GM21381 (cell line): ENCODE data around the gene DPEP2NB.
"Not testable (repeated sequence)": the region's sequence is repeated elsewhere in the genome, so short reads cannot be mapped to it uniquely, and the experiment has no call there.

ENCODE experiments used
- ATAC-seq: cut with Tn5 transposase; IDR thresholded peaks from one replicate; pipeline ENCODE4 v1.9.1; 2021; ENCODE audit warnings: mild to moderate bottlenecking, moderate library complexity; ENCODE audit not compliant: unreplicated experiment

DPEP2NB gene, protein sequence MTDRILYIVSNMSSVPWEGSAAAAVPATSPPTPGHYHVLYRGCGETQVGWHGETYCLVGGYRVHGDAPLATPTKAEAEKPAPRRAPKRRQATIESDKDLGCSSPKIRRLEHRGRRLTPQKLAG

DNA sequence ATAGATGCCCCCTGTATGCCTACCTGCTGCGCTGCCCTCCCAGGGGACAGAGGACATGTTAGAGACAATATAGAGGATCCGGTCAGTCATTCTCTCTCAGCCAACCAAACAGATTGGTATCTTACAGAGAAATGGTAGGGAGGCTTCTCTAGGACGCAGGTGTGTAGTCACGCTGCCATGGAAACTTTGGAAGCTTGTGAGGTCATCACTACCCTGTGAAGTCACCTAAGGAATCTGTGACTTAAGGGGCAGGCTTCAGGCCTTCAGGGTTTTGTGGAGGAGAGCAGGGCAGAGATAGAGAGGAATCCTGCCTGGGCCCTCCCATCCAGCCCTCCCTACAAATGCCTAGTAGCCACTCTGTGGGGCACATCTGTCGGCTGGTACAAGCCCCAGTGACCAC is at the start of gene DPEP2NB:
TSS of gene DPEP2NB (minus strand) at position 231 of the 400 bp plus-strand sequence. CDS start at position 90, 141 bp downstream.
- no peak for ATAC-seq

GRCh38 chr16:68064791-68065365 is 49.2 kb upstream of the DPEP2NB start:
- no peak for ATAC-seq

DNA sequence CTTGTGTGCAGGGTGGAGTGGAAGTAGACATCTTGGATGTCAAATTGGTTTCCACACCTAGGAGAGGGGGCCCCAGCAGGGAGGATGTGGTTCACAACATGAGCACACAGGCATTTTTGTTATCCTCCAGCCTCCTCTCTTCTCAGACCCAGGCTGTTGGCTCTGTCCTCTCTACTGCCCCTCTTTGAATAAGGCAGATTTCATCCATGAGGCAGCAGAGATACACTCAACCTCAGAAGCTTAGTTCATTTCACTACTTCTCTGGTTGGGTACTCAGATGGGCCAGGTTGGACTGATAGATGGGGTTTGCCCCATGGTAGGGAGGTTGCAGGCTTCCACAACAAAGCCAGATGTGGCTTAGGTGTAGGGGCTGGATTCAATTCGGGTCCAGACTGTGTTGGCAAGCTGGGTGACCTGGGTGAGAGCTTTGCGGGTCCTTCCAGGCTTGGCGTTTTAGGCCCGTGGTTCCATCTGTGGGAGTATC is 47.2 kb upstream of the DPEP2NB start:
- no peak for ATAC-seq

DNA sequence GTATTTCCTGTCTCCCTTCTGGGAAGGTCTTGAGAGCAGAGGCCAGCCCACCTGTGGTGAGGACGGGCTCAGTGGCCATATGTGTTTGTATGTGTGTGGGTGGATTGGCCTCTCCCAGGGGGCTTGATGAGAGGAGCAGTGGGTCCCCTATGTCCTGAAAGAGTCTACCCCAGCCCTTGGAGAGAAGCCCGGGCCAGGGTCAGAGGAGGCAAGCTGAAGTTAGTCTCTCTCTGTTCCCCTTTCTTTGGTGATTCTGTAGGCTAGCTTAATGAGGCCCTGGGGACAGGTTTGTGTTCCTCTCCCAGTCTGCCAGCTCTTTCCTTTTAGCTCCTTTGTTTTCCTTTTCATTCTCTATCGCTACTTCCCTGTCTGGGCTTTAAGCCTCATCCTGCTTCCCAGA is 45.7 kb upstream of the DPEP2NB start:
- ATAC-seq, result no peak

GRCh38 chr16:68059804-68060203 is 44.1 kb upstream of the DPEP2NB start:
- no peak for ATAC-seq

- ATAC-seq, result no peak
Measured at GRCh38 chr16:68055395-68055794, 39.7 kb upstream of the DPEP2NB start.

- ATAC-seq, result no peak
Measured at GRCh38 chr16:68049449-68049848, 33.7 kb upstream of the DPEP2NB start.

GRCh38 chr16:68047987-68048386 is 32.3 kb upstream of the DPEP2NB start:
- no peak for ATAC-seq

- no peak for ATAC-seq
Measured at GRCh38 chr16:68046106-68046505, 30.4 kb upstream of the DPEP2NB start.

DNA sequence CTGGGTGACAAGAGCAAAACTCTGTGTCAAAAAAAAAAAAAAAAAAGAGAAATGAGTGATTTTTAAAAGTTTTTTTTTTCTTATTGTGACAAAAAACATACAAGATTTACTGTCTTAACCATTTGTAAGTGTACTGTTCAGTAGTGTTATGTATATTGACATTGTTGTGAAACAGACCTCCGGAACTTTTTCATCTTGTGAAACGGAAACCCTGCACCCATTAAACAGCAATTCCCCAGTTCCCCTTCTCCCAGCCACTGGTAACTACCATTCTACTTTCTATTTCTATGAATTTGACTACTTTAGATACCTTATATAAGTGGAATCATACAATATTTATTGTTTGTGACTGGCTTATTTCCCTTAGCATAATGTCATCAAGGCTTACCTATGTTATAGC is 26.1 kb upstream of the DPEP2NB start:
- ATAC-seq, result no peak

DNA sequence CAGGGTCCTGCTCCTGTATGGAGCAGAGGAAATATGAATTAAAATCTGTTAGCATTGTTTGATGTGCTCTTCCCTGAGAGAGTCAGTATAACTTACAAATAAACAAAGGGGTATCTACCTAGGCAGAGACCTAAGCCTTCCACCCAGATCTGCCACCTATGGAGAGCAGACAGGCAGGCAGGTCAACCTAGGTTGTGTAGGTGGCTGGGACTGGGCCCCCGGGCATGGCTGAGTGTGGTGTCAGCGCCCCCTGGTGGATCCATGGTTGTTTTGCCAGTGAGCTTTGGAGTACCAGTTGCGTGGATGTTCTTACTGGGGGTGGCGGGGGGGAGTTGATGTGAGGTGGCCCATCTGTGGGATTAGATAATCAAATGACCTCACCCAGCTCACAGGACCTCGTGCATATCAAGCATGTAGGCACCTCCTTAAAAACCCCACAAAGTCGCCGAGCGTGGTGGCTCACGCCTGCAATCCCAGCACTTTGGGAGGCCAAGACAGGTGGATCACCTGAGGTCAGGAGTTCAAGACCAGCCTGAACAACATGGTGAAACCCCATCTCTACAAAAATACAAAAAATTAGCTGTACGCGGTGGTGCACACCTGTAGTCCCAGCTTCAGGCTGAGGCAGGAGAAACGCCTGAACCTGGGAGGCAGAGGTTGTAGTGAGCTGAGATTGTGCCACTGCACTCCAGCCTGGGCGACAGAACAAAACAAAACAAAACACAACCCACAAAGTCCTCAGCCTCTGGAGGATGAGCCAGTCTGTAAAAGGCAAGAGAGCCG is 25.0 kb upstream of the DPEP2NB start:
- no peak for ATAC-seq

DNA sequence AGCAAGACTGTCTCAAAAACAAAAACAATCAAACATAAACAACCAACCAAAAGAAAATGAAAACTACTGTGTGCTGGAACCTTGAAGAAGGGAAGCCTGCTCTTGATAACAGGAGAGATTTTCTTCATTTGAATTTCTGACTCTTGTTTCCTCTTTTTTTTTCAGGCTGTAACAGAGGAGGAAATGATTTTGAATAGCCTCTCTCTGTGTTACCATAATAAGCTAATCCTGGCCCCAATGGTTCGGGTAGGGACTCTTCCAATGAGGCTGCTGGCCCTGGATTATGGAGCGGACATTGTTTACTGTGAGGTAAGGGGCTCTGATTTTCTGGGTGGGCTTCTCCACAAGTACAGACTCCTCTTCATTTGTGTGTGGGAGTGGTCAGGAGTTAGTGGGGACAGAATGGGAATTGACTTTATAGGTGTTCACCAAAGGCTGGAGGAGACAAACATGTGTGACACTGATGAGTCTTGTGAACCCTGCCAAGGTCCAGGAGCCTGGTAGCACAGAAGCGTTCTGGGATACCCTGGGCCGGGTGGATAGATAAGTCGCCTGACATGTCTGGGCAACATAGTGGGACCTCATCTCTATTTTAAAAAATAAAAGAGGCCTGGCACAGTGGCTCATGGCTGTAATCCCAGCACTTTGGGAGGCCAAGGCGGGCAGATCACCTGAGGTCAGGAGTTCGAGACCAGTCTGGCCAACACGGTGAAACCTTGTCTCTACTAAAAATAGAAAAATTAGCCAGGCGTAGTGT is 22.3 kb upstream of the DPEP2NB start:
- no peak for ATAC-seq

DNA sequence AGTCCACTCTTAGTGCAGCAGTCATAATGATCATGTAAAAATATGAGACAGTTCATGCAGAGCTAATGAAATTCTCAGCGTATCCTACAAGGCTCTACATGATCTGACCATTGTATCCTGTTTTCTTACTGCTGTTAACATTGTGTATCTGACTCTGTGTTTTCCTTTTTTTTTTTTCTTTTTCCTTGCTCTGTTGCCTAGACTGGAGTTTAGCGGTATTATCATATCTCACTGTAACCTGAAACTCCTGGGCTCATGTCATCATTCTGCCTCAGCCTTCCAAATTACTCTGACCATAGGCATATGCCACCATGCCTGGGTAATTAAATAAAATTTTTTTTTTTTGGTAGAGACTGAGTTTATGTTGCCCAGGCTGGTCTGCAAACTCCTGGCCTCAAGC is 19.5 kb upstream of the DPEP2NB start:
- no peak for ATAC-seq

DNA sequence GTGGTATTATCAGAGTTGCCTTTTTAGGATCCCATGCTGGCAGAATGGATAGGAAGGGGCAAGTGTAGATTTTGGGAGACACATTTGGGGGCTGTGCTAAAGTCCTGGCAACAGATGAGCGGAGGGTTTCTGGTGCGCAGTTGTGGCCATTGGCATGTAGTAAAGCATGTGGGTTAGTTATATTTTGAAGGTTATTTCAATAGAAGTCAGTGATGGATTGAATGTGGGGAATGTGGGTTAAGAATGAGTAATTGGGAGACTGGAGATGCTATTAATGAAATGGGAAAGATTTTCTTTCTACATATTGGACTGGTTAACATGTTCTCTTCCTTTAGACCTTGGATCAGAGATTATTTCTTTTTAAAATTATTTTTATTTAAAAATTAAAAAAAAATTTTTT is 17.4 kb upstream of the DPEP2NB start:
- ATAC-seq, result no peak

DNA sequence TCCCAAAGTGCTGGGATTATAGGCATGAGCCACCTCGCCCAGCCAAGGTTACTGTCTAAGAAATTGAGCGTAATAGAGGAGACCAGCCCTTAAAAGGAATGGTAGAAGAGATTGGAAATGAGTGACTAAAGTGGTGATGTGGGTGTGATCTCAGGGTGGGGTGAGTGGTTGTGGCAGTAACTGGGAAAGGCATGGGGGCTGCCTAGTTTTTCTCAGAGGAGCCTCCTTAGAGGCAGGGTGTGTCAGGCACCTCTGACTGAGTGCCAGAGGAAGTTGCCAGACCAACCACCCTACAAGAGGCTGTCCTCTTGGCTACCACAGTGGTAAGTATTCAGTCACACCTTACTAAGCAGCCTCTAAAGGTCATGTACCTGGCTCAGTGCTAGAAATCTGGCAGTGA is 16.2 kb upstream of the DPEP2NB start:
- no peak for ATAC-seq

DNA sequence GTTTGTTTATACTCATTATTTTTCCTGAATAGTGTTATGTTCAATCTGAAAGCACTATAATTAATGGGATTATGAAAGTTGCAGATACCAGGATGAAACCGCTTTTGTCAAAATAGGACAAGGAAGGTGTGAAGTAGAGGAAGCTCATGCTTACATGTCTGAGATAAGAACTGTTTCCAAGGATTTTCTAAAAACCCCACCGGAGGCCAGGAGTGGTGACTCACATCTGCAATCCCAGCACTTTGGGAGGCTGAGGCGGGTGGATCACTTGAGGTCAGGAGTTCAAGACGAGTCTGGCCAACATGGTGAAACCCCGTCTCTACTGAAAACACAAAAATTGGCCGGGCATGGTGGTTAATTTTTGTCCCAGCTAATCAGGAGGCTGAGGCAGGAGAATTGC is 14.4 kb upstream of the DPEP2NB start:
- ATAC-seq, result not testable (repeated sequence)

DNA sequence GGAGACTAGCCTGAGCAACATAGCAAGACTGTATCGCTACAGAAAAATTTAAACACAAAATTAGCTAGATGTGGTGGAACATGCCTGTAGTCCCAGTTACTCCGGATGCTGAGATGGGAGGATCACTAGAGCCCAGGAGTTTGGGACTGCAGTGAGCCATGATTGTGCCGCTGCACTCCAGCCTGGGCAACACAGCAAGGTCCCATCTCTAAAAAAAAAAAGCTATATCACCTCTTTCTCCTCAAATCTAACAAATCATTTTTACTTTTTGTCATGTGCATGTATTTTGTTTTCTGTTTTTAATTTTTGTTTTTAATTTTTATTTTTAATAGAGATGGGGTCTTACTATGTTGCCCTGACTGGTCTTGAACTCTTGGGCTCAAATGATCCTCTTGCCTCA is 13.3 kb upstream of the DPEP2NB start:
- ATAC-seq, result no peak

- ATAC-seq, result peak; percentile 88
Measured at GRCh38 chr16:68022728-68023537, 7.2 kb upstream of the DPEP2NB start, which contains the start of the genes DDX28 and DUS2. TSS of gene DDX28 (minus strand) at chr16:68023232. CDS start at chr16:68023202, 30 bp downstream. TSS of gene DUS2 (plus strand) at chr16:68023284. CDS start at chr16:68038024, 14,740 bp downstream.

GRCh38 chr16:68022278-68022727 is 6.6 kb upstream of the DPEP2NB start:
- peak; percentile 4 for ATAC-seq

DNA sequence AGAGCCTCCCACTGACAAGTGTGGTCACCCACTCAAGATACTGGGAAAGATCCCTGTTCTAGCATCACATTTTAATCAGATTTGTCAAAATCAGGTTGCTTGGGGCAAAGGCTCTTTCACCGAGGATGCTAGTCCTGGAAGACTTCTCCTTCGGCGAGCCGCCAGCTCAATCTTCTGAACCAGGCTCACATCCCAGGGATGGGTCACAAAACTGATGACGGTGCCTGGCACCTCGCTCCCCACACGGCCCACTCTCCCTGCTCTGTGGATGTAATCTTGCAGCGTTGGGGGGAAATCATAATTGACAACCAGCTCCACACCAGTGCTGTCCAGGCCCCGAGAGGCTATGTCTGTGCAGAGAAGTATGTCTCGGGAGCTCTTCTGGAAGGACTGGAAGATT is 5.8 kb upstream of the DPEP2NB start:
- no peak for ATAC-seq
